Measurements from ENCODE around the gene RINL.
"Not testable (repeated sequence)": the region's sequence is repeated elsewhere in the genome, so short reads cannot be mapped to it uniquely, and the experiment has no call there.

Gene RINL

DNA sequence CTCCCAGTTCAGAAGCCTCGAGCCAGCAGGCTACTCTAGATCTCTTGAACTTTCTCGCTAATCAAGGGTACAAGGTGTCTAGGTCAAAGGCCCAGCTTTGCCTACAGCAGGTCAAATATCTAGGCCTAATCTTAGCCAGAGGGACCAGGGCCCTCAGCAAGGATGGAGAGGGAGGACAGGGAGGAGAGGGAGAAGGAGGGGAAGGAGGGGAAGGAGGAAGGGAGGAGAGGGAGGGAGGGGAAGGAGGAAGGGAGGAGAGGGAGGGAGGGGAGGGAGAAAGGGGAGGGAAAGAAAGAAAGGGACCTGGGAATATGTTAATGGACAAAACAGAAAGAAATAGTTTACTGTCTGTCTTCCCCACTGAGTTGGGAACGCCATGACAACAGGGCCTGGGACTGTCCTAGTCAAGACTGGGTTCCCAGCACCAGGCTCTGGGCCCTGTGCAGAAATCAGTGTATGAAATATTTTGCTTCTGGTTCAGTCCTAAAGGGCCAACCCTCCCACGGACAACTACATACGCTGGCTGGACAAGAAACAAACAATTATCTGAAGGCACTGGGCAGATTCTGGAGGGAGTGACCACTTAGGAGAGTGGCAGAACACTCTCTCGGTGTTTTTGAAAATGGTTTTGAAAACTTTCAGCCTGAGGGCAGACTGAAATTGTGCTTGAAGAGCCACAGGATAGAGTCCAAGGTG is 51.1 kb downstream of the RINL start:
- Histone ChIP-seq H3K9me3 (ENCODE audit: low read length) (no peaks in the 10 kb centered on the region), H3K4me3 (ENCODE audit: low read depth, low read length, poor library complexity, severe bottlenecking) (no peak overlapping the region), H3K4me2 (ENCODE audit: low read length) (no peak overlapping the region), H3K4me1 (ENCODE audit: insufficient read depth, low read length, severe bottlenecking) (peaks cover 14% of the 10 kb centered on the region), H3K9ac (ENCODE audit: low read length) (no peak overlapping the region), H3F3A (ENCODE audit: insufficient read depth, low read length) (no peaks in the 10 kb centered on the region), H3K27me3 (ENCODE audit: insufficient read depth, low read length) (no peaks in the 10 kb centered on the region), H3K9me2 (ENCODE audit: low read depth, low read length) (no peaks in the 10 kb centered on the region), H2AFZ (ENCODE audit: low read length) (no peak overlapping the region), H3K79me2 (ENCODE audit: insufficient read depth, low read length) (no peaks in the 10 kb centered on the region), H3K36me3 (ENCODE audit: insufficient read depth, low read length) (peaks cover 54% of the 10 kb centered on the region), H4K20me1 (ENCODE audit: insufficient read depth, low read length) (no peaks in the 10 kb centered on the region), H3K27ac (ENCODE audit: low read depth, low read length, poor library complexity, severe bottlenecking) (no peak overlapping the region)
- TF ChIP-seq, protein P1, sequence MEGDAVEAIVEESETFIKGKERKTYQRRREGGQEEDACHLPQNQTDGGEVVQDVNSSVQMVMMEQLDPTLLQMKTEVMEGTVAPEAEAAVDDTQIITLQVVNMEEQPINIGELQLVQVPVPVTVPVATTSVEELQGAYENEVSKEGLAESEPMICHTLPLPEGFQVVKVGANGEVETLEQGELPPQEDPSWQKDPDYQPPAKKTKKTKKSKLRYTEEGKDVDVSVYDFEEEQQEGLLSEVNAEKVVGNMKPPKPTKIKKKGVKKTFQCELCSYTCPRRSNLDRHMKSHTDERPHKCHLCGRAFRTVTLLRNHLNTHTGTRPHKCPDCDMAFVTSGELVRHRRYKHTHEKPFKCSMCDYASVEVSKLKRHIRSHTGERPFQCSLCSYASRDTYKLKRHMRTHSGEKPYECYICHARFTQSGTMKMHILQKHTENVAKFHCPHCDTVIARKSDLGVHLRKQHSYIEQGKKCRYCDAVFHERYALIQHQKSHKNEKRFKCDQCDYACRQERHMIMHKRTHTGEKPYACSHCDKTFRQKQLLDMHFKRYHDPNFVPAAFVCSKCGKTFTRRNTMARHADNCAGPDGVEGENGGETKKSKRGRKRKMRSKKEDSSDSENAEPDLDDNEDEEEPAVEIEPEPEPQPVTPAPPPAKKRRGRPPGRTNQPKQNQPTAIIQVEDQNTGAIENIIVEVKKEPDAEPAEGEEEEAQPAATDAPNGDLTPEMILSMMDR (IDR thresholded peaks at IDR 0.05; ENCODE audit: low read length), result no peak
- no peak for TF ChIP-seq EZH2 (IDR thresholded peaks at IDR 0.05; ENCODE audit: borderline replicate concordance, low read length)

DNA sequence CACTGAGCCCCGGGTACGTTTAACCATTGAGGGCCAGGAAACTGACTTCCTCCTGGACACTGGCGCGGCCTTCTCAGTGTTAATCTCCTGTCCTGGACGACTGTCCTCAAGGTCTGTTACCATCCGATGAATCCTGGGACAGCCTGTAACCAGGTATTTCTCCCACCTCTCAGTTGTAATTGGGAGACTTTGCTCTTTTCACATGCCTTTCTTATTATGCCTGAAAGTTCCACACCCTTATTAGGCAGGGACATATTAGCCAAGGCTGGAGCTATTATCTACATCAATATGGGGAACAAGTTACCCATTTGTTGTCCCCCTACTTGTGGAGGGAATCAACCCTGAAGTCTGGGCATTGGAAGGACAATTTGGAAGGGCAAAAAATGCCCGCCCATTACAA is 52.1 kb downstream of the RINL start:
- not testable (repeated sequence) for H3K27ac ChIP-seq (ENCODE audit: low read depth, low read length, poor library complexity, severe bottlenecking); H3F3A ChIP-seq (ENCODE audit: insufficient read depth, low read length); H3K4me2 ChIP-seq (ENCODE audit: low read length); H3K9me2 ChIP-seq (ENCODE audit: low read depth, low read length); H3K79me2 ChIP-seq (ENCODE audit: insufficient read depth, low read length); H3K9ac ChIP-seq (ENCODE audit: low read length); H3K9me3 ChIP-seq (ENCODE audit: low read length); H3K4me3 ChIP-seq (ENCODE audit: low read depth, low read length, poor library complexity, severe bottlenecking); H2AFZ ChIP-seq (ENCODE audit: low read length); H3K4me1 ChIP-seq (ENCODE audit: insufficient read depth, low read length, severe bottlenecking); H4K20me1 ChIP-seq (ENCODE audit: insufficient read depth, low read length); H3K27me3 ChIP-seq (ENCODE audit: insufficient read depth, low read length)
- H3K36me3 ChIP-seq (ENCODE audit: insufficient read depth, low read length), result peaks cover 54% of the 10 kb centered on the region

DNA sequence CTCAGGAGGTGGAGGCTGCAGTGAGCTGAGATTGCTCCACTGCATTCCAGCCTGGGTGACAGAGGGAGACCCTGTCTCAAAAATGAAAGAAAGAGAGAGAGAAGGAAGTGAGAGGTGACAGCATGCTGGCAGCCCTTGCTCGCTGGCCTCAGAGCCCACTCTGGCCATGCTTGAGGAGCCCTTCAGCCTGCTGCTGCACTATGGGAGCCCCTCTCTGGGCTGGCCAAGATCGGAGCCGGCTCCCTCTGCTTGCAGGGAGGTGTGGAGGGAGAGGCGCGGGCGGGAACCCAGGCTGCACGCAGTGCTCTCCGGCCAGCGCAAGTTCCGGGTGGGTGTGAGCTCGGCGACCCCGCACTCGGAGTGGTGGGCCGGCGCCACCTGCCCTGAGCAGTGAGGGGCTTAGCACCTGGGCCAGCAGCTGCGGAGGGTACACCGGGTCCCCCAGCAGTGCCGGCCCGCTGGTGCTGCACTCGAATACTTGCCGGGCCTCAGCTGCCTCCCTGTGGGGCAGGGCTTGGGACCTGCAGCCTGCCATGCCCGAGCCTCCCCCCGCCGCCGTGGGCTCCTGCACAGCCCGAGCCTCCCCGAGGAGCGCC is 56.7 kb downstream of the RINL start:
- not testable (repeated sequence) for H3K79me2 ChIP-seq (ENCODE audit: insufficient read depth, low read length); H3K27me3 ChIP-seq (ENCODE audit: insufficient read depth, low read length); H3F3A ChIP-seq (ENCODE audit: insufficient read depth, low read length); H3K4me3 ChIP-seq (ENCODE audit: low read depth, low read length, poor library complexity, severe bottlenecking); H3K4me2 ChIP-seq (ENCODE audit: low read length); H3K9me3 ChIP-seq (ENCODE audit: low read length); H3K4me1 ChIP-seq (ENCODE audit: insufficient read depth, low read length, severe bottlenecking); H3K9me2 ChIP-seq (ENCODE audit: low read depth, low read length); H3K27ac ChIP-seq (ENCODE audit: low read depth, low read length, poor library complexity, severe bottlenecking); H2AFZ ChIP-seq (ENCODE audit: low read length); H4K20me1 ChIP-seq (ENCODE audit: insufficient read depth, low read length); H3K9ac ChIP-seq (ENCODE audit: low read length)
- H3K36me3 ChIP-seq (ENCODE audit: insufficient read depth, low read length), result peaks cover 51% of the 10 kb centered on the region

DNA sequence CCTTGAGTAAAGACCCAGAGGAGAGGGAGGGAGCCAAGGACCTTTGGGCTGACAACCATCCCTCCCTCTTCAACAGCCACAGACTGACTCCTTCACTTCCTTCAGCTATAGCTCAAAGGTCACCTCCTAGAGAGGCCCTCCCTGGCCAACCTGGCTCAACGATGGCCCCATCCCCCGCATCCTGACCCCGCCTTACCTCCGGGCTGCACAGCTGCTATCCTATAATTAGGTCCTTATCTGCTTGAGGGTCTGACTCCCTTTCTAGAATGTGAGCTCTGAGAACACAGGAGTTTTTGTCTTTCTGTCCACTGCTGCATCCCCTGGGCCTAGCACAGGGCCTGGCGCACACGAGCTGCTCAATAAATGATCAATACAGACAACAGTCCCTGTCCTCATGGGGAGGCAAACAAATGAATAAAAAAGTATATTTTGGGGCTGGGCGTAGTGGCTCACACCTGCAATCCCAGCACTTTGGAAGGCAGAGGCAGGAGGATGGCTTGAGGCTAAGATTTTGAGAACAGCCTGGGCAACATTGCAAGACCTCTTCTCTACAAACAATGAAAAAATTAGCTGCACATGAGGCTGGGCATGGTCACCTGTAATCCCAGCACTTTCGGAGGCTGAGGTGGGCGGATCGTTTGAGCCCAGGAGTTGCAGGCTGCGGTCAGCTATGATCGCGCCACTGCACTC is 58.7 kb downstream of the RINL start:
- Histone ChIP-seq H3K9me3 (ENCODE audit: low read length) (no peaks in the 10 kb centered on the region), H3K9ac (ENCODE audit: low read length) (no peak overlapping the region), H3K4me2 (ENCODE audit: low read length) (no peak overlapping the region), H2AFZ (ENCODE audit: low read length) (no peak overlapping the region), H3K79me2 (ENCODE audit: insufficient read depth, low read length) (no peaks in the 10 kb centered on the region), H3K36me3 (ENCODE audit: insufficient read depth, low read length) (peaks cover 55% of the 10 kb centered on the region), H4K20me1 (ENCODE audit: insufficient read depth, low read length) (no peaks in the 10 kb centered on the region), H3K9me2 (ENCODE audit: low read depth, low read length) (no peaks in the 10 kb centered on the region), H3K27ac (ENCODE audit: low read depth, low read length, poor library complexity, severe bottlenecking) (no peak overlapping the region), H3K4me3 (ENCODE audit: low read depth, low read length, poor library complexity, severe bottlenecking) (no peak overlapping the region), H3K27me3 (ENCODE audit: insufficient read depth, low read length) (no peaks in the 10 kb centered on the region), H3K4me1 (ENCODE audit: insufficient read depth, low read length, severe bottlenecking) (no peaks in the 10 kb centered on the region), H3F3A (ENCODE audit: insufficient read depth, low read length) (no peaks in the 10 kb centered on the region)
- TF ChIP-seq, protein P1 (IDR thresholded peaks at IDR 0.05; ENCODE audit: low read length), result no peak
- no peak for TF ChIP-seq EZH2 (IDR thresholded peaks at IDR 0.05; ENCODE audit: borderline replicate concordance, low read length)

Data from OCI-LY1 (cell line).